HepG2 (cell line): Measurements from ENCODE around the gene HLCS. TPM values are rescaled to one million over a fixed set of nuclear protein-coding genes. Genes with fewer than 3 reads are reported as not detected.

Experiments used
- BCL6 ChIP-seq: IDR thresholded peaks from 2 replicates; pipeline ENCODE4 v1.6.1; 2016; ENCODE audit warnings: missing genetic modification reagents, missing compliant biosample characterization
- CSRNP1 ChIP-seq: sonication (generic); formaldehyde crosslinking; IDR thresholded peaks from 2 replicates; pipeline ENCODE4 v1.8.1; 2023; ENCODE audit warnings: mild to moderate bottlenecking, missing genetic modification reagents
- ERF ChIP-seq: IDR thresholded peaks from 2 replicates; pipeline ENCODE4 v1.6.1; 2018; ENCODE audit warnings: missing biosample characterization, missing genetic modification reagents
- HNRNPH1 ChIP-seq: fragments of 200-400 bp; formaldehyde crosslinking; optimal IDR thresholded peaks from 2 replicates; pipeline ENCODE3; 2017; ENCODE audit warnings: mild to moderate bottlenecking, low read depth, low read length
- IKZF5 ChIP-seq: IDR thresholded peaks from 2 replicates; pipeline ENCODE4 v1.6.1; 2018; ENCODE audit warnings: missing genetic modification reagents, mild to moderate bottlenecking, missing compliant biosample characterization
- KMT2B ChIP-seq: IDR thresholded peaks from 2 replicates; pipeline ENCODE4 v1.6.1; 2016; ENCODE audit warnings: missing genetic modification reagents, missing compliant biosample characterization
- MED8 ChIP-seq: sonication (generic); formaldehyde crosslinking; IDR thresholded peaks from 2 replicates; pipeline ENCODE4 v1.8.1; 2023; ENCODE audit warnings: mild to moderate bottlenecking, missing genetic modification reagents; ENCODE audit not compliant: insufficient replicate concordance
- SALL1 ChIP-seq: sonication (generic); formaldehyde crosslinking; IDR thresholded peaks from 2 replicates; pipeline ENCODE4 v1.8.0; 2022; ENCODE audit warnings: mild to moderate bottlenecking, missing genetic modification reagents
- SIX1 ChIP-seq: sonication (generic); formaldehyde crosslinking; IDR thresholded peaks from 2 replicates; pipeline ENCODE4 v1.4.0; 2020; ENCODE audit warnings: missing genetic modification reagents, borderline replicate concordance
- TERF1 ChIP-seq: sonication (generic); formaldehyde crosslinking; IDR thresholded peaks from 2 replicates; pipeline ENCODE4 v1.8.0; 2022; ENCODE audit warnings: mild to moderate bottlenecking, missing genetic modification reagents, moderate library complexity
- ZNF615 ChIP-seq: sonication (generic); formaldehyde crosslinking; IDR thresholded peaks from 2 replicates; pipeline ENCODE4 v1.5.0; 2020; ENCODE audit warnings: mild to moderate bottlenecking, missing genetic modification reagents, borderline replicate concordance
- ZNF687 ChIP-seq: sonication (generic); formaldehyde crosslinking; IDR thresholded peaks from 2 replicates; pipeline ENCODE4 v1.5.1; 2020; ENCODE audit warnings: mild to moderate bottlenecking, missing genetic modification reagents, moderate library complexity
- polyA plus RNA-seq, 8 experiments: library from polyadenylated mRNA; depleted of rRNA in 3 of 8; stranded (reverse) in 7 of 8; unstranded in 1 of 8; fragments of >200 nt; fragmentation: Illumina TruSeq in 4 of 8; extraction: Trizol in 4 of 8; gene quantifications; 2 replicates each; pipeline versions ENCODE4 v1.2.1 to v1.2.3, GENCODE V29; 2011 to 2016; ENCODE audit warnings: low read depth in 4 of 8, missing spikeins in 1 of 8, mixed read lengths in 1 of 8; ENCODE audit not compliant: insufficient read depth in 1 of 8
- total RNA-seq, 5 experiments: library from RNA; depleted of rRNA; stranded (reverse); fragments of >200 nt; fragmentation: Illumina TruSeq; extraction: Trizol; gene quantifications; 2 replicates each; pipeline ENCODE4 v1.2.3, GENCODE V29; 2016; ENCODE audit warnings: low read depth in 1 of 5
- TF ChIP-seq, protein P1 (sequence below): sonication (generic); formaldehyde crosslinking; IDR thresholded peaks from 2 replicates; pipeline ENCODE4 v1.8.0; 2022; ENCODE audit warnings: low read depth, missing genetic modification reagents
- TF ChIP-seq, protein P2 (sequence below), 2 experiments: fragments of 450-650 bp in 1 of 2; sonication (generic) in 1 of 2; formaldehyde crosslinking; IDR thresholded peaks; 2 replicates each; pipeline versions ENCODE4 v1.5.0 to v1.8.0; 2020 to 2022; ENCODE audit warnings: mild to moderate bottlenecking in 1 of 2, missing genetic modification reagents in 1 of 2

The HLCS gene
- total and polyA plus RNA-seq, 2 of the 13 experiments (the other 11 are each of a cell fraction or from before 2014, with no cell fraction given): 7.9 to 12.3 TPM

DNA sequence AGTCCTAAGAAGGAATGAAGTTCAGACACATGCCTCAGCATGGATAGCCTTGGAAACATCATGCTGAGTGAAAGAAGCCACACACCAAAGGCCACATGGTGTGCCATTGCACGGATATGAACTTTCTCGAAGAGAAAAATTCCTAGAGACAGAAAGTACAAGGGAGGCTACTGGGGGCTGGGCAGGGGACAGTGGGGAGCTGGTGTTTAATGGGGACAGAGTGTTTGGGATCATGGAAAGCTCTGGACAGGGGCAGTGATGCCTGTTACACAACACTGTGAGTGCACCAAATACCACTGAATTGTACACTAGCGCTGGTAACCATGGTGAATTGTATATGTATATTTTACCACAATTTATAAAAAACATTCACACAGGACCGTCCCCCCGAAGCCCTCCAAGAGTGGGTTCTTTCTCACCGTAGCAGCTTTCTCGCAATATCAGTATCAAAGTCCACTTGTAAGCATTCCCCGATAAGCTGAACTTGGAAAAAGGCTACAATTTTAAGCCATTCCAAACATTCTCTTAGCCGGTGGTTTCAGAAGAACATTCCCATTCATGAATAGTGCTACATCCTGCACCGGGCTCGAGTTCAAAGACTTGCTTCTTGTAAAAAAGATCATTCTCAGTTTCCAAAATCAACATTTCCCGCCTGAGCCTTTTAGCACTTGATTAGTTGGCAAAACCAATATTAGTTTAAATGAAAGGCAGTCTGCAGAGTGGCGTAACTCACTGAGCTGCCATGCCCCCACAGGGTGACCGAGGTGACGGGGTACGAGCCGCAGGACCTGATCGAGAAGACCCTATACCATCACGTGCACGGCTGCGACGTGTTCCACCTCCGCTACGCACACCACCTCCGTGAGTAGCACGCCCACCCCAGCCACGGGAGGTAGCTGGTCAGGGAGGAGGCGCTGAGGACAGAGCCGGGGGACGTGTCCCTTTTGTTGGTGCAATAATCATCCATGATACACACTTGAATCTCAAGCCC, 235.9 kb downstream of the HLCS start (continued):
- TF ChIP-seq ZNF687 (peak; percentile 77), ERF (CRISPR knock-in tag) (no peak), TERF1 (CRISPR knock-in tag) (no peak), IKZF5 (0 out of 2 replicates have a peak, but pooled peaks have one; percentile 27), KMT2B (CRISPR knock-in tag) (no peak), MED8 (CRISPR knock-in tag) (no peak), SALL1 (CRISPR knock-in tag) (peak; percentile 74), CSRNP1 (CRISPR knock-in tag) (peak; percentile 48; the same call in 1 of the 2 replicates), BCL6 (peak; percentile 85), SIX1 (CRISPR knock-in tag) (peak; percentile 97), ZNF615 (CRISPR knock-in tag) (no peak), HNRNPH1 (no peak)
- TF ChIP-seq, protein P1, sequence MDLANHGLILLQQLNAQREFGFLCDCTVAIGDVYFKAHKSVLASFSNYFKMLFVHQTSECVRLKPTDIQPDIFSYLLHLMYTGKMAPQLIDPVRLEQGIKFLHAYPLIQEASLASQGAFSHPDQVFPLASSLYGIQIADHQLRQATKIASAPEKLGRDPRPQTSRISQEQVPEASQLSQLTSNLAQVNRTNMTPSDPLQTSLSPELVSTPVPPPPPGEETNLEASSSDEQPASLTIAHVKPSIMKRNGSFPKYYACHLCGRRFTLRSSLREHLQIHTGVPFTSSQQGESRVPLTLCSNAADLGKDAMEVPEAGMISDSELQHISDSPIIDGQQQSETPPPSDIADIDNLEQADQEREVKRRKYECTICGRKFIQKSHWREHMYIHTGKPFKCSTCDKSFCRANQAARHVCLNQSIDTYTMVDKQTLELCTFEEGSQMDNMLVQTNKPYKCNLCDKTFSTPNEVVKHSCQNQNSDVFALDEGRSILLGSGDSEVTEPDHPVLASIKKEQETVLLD (CRISPR knock-in tag): no peak
- TF ChIP-seq, protein P2, sequence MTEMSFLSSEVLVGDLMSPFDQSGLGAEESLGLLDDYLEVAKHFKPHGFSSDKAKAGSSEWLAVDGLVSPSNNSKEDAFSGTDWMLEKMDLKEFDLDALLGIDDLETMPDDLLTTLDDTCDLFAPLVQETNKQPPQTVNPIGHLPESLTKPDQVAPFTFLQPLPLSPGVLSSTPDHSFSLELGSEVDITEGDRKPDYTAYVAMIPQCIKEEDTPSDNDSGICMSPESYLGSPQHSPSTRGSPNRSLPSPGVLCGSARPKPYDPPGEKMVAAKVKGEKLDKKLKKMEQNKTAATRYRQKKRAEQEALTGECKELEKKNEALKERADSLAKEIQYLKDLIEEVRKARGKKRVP (CRISPR knock-in tag; IDR thresholded peaks at IDR 0.05): no peak
